NCI-H1417 treated with DMSO at 0.1 percent for 48 hours (cell line): ENCODE measurements around the gene PGAP6.
"Not testable (repeated sequence)": the region's sequence is repeated elsewhere in the genome, so short reads cannot be mapped to it uniquely, and the experiment has no call there.

Experiments
- DNase-seq: peaks from one replicate; lab custom pipeline; 2025; lab: John Stamatoyannopoulos, UW

Gene PGAP6, protein sequence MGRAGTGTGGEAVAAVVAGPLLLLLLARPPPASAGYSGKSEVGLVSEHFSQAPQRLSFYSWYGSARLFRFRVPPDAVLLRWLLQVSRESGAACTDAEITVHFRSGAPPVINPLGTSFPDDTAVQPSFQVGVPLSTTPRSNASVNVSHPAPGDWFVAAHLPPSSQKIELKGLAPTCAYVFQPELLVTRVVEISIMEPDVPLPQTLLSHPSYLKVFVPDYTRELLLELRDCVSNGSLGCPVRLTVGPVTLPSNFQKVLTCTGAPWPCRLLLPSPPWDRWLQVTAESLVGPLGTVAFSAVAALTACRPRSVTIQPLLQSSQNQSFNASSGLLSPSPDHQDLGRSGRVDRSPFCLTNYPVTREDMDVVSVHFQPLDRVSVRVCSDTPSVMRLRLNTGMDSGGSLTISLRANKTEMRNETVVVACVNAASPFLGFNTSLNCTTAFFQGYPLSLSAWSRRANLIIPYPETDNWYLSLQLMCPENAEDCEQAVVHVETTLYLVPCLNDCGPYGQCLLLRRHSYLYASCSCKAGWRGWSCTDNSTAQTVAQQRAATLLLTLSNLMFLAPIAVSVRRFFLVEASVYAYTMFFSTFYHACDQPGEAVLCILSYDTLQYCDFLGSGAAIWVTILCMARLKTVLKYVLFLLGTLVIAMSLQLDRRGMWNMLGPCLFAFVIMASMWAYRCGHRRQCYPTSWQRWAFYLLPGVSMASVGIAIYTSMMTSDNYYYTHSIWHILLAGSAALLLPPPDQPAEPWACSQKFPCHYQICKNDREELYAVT

DNA sequence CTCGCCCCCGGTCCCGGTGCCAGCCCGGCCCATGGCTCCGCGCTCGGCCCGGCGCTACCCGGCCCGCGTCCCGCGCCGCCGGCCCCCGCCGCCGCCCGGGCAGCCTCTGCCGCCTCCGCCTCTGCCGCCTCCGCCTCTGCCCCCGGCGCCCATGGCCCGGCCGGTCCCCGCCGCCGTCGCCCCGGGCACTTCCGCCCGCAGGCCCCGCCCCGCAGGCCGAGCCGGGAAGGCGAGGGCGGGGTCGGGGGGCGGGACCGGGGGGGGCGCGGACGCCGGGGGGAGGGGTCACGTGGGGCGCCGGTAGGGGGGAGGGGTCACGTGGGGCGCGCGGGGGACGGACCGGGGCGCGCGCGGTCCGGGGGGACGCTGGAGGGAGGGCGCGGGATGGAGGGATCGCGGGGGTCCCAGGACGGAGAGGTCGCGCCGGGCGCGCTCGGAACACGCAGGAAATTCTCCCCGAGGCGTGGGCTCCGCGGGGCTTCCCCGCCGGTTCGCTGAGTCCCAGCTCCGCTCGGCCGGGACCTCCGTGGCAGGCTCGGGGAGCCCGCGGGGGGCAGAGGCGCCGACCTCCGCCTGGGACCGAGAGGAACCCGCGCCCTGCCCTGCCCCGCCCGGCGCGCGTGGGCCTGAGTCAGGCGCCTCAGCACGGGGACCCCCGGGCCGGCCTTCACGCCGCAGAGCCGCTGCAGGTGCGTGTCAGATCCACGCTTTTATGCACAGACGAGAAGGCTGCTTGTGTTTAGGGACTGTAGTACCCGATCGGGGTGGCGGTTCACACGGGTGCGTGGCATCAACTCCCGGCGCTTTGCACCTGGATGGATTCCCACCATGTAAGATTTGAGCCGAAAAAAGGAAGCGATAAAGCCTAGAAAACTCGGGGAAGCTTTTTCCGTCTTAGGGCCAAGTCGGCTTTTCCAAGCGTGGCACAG, at the start of gene PGAP6:
TSS of gene PGAP6 (minus strand) at position 190 of the 929 bp plus-strand sequence. CDS start at position 33, 157 bp downstream.
- DNase-seq, result no peak

DNA sequence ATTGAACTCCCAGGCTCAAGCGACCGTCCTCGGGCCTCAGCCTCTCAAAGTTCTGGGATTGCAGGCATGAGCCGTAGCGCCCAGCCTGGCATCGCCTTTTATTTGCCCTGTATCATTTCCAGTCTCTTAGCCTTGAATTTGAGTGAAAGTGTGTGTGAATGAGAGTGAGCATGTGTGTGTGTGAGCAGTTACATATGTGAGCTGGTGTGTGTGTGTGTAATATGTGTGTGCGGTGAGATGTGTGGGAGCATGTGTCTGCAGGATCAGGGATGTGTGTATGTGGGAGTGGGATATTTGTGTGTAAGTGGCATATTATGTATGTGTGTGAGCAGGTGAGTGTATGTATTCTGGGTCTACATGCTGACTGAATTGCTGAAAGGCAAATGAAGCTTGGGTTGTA, 49.1 kb upstream of the PGAP6 start:
- no peak for DNase-seq

DNA sequence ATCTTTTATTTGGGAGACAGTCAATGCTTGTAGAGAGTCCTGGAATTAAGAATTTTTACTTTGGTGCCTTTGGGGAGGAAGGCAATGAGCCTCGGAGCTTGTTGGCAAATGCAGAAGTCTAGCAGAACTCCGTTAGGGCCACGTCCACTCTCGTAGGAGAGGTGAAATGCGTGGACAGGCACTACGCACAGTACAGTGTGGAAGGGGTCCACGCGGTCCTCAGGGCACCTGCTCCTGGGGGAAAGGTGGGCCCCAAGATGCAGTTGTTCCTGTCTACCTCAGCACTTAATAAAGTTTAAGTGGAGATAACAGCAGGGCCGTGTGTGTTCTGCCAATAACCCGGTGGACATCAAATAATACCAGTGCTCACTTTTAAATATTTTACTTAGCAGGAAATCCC, 45.5 kb upstream of the PGAP6 start:
- no peak for DNase-seq

DNA sequence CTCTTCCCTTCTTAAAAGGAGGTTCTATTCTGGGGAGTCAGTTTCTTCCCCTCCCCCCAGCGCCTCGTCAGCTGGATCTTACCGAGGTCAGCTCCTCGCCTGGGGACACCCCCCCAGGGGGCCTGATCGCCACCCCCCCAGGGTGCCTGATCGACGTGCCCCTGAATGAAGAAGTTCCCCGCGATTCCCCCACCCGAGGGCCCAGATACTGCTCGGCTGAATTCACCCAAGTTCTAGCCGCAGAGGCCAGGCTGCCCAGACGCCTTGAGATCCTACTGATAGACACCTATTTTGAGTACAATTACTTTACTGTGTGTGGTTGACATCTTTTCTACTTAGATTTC, 45.1 kb upstream of the PGAP6 start:
- DNase-seq, result no peak

DNA sequence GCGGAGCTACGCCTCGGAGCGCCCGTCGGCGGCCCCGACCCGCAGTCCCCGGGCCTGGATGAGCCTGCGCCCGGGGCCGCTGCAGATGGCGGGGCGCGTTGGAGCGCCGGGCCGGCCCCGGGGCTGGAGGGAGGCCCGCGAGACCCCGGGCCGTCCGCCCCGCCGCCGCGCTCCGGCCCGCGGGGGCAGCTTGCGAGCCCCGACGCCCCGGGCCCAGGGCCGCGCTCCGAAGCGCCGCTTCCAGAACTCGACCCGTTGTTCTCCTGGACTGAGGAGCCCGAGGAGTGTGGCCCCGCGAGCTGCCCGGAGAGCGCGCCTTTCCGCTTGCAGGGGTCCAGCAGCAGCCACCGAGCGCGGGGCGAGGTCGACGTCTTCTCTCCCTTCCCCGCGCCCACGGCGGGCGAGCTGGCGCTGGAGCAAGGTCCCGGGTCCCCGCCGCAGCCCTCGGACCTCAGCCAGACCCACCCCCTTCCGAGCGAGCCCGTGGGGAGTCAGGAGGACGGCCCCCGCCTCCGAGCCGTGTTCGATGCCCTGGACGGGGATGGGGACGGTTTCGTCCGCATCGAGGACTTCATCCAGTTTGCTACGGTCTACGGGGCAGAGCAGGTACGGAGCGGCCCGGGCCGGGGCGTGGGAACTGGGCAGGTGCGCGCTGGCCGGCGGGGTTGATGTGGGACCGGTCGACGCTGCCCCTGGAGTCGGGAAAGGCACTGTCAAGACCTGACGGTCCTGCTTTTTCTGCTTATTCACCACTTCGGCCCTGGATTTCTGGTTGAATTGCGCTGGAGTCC, 44.5 kb upstream of the PGAP6 start:
- DNase-seq, result no peak

DNA sequence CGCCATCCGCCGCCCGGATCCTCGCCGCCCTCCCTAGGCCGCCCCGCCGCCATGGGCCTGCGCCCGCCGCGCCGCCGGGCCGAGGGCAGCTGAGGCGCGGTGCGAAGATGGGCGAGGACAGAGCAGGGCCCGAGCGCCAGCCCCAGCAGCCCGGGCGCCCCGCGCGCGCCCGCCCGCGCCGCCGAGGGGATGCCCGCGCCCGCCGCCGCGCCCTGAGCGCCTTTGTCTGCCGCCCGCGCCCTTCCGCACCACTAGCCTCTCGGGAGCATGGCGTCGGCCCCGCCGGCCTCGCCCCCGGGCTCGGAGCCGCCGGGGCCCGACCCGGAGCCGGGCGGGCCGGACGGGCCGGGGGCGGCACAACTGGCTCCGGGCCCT, 43.9 kb upstream of the PGAP6 start:
- no peak for DNase-seq

DNA sequence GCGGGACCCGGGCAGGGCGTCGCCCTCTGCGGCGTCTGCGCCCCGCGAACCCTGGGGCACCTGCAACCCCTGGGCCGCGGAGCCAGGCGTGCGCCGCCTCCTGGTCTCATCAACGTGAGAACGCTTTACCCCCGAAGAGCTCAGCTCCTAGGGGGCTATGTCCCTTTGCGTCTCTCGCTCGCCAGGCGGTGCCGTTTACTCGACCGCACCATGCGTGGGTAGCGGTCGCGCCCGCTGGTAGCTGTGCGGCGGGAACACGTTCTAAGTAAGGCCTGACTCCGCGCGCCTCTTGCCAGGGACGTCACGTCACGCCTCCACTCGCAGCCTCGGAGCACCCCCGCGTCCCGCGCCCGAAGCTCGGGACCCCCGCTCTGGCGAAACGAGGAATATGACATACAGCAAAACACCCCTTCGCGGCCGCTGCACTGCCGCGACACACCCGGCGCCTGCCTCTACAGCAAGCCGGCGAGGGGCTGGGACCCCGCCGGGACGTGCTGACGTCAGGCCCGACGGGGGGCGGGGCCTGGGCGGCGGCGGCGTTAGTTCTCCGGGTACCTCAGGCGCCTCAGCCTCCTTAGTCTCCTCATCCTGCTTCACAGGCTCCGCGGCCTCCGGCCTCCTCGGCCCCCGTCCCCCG, 43.4 kb upstream of the PGAP6 start, which contains the start of gene RAB11FIP3:
TSS of gene RAB11FIP3 (plus strand) at position 568 of the 637 bp plus-strand sequence. CDS start 358 bp downstream, outside the sequence.
- peak; percentile 46 for DNase-seq

DNA sequence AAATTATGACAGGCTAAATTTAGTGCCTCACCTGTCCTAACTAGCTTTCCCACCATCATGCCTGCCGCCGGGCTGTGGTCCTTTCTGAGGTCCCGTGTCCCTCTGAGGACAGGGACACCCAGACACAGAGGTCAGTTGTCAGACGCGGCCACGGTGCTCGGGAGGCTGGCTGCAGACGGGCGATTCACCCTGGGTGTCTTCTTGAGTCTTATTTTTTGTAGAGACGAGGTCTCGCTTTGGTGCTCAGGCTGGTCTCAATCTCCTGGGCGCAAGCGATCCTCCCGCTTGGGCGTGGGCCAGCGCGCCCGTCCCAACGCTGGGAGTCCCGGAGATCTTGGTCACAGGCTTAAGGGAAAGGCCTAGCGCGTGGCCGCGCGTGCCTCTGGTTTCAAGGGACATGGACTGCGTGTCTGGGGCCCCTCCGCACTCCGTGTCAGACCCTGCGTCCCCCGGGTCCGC, 42.9 kb upstream of the PGAP6 start:
- no peak for DNase-seq

DNA sequence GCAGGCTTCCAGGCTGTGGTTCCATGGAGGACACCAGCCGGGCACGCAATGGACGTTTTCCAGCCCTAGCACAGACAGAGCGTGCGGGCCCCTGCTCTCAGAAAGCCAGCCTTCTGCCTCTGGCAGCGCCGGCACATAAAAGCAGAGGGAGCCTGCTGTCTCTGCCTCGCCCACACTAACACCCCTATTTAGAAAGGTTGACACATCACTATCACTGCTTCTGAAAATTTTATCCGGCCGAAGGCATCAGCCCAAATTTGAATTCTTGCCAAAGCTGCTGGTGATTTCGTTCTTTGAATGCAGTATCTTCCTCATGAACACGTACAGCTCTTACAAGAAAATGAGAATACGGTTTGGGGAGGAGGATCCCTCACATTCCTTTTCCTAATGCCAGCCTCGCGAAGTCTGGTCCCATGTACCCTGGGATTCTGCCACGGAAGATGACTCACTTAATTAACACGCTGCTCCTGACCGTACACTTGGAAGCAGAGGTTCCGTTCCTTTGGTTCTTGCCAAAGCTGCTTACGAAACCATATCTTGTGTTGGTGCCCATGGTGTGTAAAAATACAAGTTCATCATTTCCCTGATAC, 42.4 kb upstream of the PGAP6 start:
- DNase-seq, result no peak

DNA sequence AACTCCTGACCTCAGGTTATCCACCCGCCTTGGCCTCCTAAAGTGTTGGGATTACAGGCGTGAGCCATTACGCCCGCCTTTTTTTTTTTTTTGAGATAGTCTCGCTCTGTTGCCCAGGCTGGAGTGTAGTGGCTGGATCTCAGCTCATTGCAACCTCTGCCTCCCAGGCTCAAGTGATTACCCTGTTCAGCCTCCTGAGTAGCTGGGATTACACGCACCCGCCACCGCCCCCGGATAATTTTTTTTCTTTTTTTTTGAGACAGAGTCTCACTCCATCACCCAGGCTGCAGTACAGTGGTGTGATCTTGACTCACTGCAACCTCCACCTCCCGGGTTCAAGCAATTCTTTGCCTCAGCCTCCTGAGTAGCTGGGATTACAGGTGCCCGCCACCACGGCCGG, 40.4 kb upstream of the PGAP6 start:
- not testable (repeated sequence) for DNase-seq

DNA sequence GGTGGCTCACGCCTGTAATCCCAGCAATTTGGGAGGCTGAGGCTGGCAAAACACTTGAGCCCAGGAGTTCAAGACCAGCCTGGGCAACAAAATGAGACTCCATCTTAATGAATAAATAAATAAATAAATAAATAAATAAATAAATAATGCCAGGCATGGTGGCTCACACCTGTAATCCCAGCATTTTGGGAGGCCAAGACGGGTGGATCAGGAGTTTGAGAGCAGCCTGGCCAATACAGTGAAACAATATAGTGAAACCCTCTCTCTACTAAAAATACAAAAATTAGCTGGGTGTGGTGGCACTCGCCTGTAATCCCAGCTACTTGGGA, 33.4 kb upstream of the PGAP6 start:
- not testable (repeated sequence) for DNase-seq

DNA sequence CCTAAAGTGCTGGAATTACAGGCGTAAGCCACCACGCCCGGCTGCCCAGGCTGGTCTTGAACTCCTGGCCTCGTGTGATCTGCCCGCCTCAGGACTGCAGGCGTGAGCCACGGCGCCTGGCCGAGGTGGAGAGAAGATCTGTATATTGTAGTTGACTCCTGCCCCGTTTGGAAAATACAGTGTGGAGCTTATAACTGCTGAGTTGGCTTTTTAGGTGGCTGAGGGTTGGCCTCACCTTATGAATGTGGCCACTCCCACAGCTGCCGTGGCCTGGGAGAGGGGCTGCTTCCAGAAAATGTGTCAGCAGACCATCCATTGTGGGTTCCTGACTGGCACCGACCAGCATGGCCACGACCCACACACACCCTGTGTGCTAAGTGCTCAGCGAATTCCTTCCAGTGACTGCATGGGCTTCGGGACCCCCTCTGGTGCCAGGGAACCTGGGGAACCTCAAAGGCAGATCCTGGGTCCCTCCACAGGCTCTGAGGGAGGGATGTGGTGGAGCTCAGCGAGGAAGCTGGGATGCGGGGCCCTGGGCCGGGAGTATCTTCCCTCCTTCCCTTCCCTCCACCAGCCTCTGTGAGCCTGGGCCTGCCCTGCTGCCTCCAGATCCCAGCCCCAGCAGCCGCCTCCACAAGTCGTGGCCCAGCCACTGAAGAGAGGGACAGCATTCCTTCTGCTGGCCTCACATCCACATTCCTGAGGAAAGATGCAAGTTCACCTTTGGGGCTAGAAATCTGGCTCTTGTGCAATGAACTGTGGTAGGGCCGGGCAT, 32.8 kb upstream of the PGAP6 start:
- DNase-seq, result no peak

DNA sequence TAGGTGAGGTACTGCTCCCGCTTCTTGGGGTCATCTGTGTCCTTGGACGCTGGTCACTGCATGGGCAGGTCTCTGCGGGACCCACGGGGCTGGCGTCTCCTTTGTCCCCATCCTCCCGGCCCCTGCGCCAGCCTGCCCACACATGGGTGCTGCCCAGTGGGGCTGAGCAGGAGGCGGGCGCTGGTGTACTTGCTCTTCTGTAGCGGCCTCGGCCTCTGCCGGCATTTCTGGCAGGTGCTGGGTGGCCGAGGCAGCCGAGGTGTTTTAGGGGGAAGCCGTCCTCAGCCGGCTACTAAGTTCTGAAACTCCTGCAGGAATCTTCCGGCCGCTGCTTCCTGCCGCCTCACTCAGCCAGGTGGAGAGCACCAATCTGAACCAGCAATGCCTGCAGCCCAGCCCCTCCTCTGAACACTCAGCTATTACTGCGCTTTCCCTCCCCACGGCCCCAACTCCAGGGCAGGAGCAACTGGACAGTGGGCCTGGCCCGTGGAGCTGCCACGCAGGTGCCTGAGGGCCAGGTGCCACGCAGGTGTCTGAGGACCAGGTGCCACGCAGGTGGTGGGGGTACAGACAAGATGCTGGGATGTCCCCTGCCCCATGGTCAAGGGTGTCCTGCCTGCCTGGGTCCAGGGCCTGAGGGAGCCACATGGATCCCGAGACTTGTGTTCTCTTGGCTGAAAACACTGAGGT, 29.9 kb upstream of the PGAP6 start:
- no peak for DNase-seq

DNA sequence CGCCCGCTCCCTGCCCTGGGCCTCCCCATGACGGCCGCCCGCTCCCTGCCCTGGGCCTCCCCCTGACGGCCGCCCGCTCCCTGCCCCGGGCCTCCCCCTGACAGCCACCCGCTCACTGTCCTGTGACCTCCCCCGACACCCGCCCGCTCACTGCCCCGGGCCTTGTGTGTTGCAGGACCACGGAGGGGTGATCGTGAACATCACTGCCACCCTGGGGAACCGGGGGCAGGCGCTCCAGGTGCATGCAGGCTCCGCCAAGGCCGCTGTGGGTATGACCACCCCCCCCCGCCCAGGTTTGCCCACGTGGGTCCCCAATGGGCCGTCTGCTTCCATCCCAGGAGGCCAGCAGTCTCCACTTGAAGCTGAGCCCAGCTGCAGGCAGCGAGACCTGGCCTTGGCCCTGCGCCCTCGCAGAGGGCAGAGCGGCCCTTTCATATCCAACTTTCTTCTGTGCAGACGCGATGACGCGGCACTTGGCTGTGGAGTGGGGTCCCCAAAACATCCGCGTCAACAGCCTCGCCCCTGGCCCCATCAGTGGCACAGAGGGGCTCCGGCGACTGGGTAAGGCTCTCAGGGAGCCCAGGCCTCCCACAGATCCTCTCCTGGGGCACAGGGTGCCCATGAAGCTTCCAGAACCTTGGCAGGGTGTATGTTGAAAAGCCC, 28.9 kb upstream of the PGAP6 start:
- DNase-seq, result no peak

DNA sequence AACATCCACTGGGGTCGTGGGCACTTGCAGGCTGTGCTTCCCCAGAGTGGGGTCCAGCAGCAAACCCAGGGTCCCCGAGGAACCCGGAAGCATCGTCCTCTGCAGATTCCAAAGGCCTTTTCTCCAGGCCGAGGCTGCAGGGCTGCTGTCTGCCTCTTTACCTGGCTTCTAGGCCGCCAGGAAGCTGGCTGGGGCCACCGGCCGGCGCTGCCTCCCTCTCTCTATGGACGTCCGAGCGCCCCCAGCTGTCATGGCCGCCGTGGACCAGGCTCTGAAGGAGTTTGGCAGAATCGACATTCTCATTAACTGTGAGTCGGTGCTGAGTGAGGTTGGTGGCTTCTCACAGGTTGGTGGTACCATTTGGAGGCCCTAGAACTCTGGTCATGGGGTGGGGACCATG, 25.5 kb upstream of the PGAP6 start:
- no peak for DNase-seq

DNA sequence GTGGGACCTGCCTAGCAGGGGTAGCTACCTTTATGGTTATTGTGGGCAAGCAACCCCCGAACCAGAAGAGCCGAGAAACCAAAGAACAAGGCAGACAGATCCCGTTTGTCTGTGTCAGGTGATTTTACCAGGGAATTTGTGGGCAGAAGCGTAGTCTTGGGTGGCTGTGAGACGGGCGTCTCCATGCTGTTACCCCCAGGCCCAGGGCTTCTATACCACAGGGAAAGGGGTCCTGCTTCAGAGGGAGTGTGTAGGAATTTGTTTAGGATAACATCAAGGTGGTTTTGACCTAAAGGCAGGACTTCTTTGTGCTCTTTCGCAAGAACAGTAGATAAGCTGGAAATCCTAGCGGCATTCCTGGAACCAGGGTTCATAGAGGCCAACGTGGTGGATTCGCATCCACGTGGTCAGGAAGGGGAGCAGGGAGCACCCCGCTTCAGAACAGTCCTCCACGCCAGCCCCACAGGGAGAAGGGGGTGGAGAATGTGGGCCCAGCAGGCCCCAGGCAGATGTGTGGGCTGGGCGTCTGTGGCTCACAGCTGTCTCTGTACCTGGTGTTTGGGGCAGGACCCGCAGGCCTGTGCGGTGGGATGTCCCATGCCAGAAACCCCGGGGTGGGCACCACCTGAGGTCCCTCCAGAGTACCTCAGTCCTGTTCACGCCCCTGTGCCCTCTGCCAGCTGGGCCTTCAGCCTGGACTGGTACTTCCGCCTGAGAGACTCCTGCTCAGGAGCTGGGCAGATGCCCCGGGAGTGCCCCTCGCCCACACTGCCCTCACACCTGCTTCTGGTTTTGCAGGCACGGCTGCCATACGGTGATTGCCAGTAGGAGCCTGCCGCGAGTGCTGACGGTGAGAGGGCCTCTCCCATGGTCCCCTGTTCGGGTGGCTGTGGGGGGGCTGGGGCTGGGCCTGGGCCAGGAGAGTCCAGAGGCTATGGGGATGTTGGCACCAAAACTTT, 24.0 kb upstream of the PGAP6 start:
- DNase-seq, result no peak

DNA sequence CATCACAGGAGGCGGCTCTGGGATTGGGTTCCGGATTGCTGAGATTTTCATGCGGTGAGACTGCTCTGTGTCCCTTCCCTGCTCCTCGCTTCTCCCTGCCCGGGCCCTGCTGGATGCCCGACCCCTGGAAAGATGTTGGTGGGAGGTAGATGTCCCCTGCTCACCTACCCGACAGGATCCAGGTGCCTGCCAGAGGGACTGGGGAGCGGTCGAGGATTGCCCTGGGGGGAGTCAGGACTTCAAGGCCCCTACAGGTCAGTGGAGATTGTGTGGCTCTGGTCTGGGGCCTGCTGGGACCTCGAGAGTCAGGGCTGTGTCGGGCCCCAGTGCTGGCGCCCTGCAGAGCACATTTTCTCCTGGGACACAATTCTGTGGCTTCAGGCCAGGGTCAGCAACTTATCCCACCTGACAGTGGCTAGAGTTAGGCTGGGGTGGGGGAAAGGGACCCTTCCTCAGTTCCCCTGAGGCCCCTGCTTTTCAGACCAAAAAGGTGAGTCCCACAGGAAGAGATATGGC, 23.3 kb upstream of the PGAP6 start:
- no peak for DNase-seq
